Activated T-cell treated with anti-CD3 and anti-CD28 coated beads for 4 hours (primary cell): ENCODE results near the gene NUMA1.
A peak's percentile ranks its signal among the peaks of the same experiment; 100 is the strongest.

Experiments used
- DNase-seq: peaks from one replicate; pipeline ENCODE4 v3.0.0-alpha.2; 2020

NUMA1 gene, protein sequence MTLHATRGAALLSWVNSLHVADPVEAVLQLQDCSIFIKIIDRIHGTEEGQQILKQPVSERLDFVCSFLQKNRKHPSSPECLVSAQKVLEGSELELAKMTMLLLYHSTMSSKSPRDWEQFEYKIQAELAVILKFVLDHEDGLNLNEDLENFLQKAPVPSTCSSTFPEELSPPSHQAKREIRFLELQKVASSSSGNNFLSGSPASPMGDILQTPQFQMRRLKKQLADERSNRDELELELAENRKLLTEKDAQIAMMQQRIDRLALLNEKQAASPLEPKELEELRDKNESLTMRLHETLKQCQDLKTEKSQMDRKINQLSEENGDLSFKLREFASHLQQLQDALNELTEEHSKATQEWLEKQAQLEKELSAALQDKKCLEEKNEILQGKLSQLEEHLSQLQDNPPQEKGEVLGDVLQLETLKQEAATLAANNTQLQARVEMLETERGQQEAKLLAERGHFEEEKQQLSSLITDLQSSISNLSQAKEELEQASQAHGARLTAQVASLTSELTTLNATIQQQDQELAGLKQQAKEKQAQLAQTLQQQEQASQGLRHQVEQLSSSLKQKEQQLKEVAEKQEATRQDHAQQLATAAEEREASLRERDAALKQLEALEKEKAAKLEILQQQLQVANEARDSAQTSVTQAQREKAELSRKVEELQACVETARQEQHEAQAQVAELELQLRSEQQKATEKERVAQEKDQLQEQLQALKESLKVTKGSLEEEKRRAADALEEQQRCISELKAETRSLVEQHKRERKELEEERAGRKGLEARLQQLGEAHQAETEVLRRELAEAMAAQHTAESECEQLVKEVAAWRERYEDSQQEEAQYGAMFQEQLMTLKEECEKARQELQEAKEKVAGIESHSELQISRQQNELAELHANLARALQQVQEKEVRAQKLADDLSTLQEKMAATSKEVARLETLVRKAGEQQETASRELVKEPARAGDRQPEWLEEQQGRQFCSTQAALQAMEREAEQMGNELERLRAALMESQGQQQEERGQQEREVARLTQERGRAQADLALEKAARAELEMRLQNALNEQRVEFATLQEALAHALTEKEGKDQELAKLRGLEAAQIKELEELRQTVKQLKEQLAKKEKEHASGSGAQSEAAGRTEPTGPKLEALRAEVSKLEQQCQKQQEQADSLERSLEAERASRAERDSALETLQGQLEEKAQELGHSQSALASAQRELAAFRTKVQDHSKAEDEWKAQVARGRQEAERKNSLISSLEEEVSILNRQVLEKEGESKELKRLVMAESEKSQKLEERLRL (N-terminal part only)

DNA sequence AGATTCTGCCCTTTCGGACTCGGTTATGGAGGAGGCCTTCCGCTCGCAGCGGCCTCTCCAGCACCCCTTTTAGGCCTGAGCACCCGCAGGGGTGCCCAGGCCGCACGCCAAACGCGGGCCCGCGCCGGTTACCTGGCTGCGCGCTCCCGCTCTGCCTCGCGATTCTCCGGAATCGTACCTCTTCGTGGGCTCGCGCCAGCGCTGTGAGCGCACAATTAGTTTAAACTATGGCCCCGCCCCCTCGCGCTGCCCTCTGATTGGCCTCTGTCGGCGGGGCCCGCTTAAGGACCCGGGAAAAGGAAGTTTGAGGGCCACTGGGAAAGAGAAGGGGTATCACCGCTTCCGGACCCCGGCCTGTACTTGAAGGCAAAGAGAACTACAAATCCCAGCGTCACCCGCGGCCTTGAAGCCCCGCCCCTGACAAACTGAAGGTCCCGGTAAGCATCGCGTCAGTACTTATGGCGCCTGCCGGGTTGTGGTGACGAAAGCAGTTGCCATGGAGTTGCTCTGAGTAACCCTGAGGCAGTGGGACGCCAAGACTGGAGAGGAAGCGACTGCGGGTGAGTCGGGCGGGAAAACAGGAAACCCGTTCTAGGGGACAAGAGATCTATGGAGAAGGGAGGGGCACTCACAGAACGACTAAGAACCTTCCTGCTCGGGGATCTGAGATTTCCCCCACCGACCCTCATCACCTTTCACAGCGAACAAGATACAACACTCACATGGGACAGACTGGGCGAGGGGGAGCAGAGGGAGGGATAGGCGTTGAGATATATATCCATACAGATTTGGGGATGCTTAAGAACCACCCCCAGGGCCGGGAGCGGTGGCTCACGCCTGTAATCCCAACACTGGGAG, at the start of gene NUMA1, which contains the start of gene LRRC51:
Gene NUMA1, minus strand, starts transcription at position 217 of the 858 bp plus-strand sequence. CDS start 44,599 bp downstream, outside the sequence.
Gene LRRC51, plus strand, starts transcription at position 525 of the 858 bp plus-strand sequence. CDS start 8,234 bp downstream, outside the sequence.
- peak; percentile 99 for DNase-seq

DNA sequence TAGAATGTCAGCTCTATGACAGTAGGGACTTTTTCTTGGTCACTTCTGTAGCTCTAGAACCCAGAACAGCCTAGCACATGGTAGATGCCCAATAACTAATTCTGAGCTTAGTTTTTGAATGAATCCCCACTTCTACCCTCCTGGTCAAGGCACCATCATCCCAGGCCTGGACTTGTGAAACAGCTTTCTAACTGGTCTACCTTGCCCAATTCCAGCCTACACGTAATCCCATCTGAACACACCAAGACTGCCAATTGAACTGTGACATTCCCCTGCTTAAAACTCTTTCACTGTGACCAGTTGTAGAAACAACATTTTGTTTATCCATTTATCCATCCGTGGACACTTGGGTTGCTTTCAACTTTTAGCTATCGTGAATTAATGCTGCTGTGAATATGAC, 49.0 kb upstream of the NUMA1 start:
- DNase-seq = no peak

DNA sequence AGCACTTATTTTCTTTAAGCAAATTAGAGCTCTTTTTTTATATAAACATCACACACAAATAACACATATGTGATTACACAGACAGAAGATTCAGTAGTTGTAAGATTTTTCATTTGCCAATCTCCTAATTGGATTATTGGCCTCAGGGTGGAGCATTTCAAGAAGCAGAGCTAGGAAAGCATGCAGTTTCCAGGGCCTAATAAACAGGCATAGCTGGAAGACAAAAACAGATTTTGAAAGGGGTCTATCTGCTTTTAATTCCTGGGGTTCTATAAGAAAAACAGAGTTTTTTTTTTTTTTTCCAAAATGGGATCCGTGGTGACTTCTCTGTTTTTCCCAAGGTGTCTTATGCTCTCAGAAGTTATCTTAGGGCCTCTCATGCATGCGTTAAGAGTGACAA, 47.6 kb upstream of the NUMA1 start:
- no peak for DNase-seq

DNA sequence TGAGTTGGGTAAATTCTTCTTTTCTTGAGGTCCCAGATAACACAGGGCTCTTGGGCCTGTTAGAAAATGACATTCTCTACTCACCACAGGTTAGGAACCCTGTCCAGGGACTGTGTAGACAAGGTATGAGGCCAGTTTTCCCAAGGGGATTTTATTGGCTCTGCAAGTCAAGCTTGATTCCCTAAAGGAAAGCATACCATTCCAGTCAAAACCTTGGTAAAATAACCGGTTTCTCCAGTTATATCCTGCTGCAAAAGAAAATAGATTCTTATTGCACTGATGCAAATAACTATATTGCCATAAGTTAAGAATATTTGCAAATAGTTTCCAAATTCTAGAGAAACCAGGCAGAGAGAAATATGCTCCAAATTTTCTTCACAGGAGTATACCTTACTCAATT, 45.6 kb upstream of the NUMA1 start:
- no peak for DNase-seq

DNA sequence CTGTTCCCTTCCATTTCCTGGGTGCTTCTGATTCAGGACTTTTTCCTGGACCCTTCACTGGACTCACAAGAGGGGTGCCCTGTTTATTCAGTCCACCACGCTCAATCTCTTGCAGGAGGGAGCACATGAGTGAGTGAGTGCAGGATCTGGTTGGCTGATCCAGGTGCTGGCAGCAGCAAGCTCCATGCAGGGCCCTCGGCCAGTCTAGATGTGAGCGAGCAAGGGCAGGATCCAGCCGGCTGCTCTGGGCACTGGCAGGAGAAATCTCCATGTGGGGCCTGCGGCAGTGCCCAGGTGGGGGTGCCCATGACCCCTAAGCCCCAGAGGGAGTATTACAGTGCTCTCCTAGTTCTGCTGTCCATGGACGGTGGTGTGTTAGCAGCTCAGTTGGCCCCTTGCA, 43.7 kb upstream of the NUMA1 start:
- DNase-seq = no peak

DNA sequence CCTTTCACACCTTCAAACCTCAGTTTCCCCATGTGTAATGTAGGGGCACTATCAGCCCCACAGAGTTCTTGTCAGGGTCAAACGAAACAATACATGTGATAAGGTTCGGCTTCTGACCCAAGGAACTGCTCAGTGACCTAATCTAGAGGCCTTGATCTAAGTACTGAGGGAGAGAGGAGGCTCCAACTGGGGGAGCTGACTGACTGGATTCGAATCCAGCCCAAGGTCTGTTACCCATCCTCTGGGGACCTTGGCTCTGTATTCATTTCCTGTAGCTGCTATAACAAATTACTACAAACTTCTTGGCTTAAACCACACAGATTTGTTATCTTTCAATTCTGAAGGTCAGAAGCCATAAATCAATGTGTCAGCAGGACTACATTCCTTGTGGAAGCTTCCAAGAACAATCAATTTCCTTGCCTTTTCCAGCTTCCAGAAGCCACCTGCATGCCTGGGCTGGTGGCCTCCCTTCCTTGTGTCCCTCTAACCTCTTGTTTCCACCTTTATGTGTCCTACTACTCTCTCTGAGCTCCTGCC, 42.8 kb upstream of the NUMA1 start:
- no peak for DNase-seq

DNA sequence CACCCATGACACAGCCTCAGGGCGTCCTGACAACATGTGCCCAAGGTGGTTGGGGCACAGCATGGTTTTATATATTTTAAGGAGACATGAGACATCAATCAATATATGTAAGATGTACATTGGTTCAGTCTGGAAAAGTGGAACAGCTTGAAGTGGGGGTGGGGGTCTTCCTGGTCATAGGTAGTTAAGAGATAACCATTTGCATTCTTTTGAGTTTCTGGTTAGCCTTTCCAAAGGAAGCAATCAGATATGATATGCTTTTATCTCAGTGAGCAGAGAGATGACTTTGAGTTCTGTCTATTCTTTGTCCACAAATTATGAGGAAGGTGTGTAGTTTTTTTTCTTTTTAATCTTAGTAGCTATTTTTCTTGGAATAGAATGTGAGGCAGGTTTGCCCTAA, 42.3 kb upstream of the NUMA1 start:
- no peak for DNase-seq

DNA sequence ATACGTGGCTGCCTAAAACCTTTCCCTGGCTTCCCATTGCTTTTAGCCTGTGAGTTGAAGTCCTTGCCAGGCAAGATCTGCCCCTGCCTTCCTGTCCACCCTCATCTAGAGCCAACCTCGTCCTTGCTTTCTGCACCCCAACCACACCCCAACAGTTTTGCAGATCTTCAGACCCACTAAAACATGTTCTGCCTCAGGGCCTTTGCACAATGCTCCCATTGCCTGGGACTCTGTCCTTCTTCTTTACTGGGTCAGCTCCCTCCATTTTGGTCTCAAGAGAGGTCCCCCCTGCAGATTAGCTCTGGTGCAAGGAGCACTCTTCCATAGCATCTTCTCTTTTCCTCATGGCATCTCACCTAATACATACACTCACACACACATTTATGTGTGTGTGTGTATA, 40.6 kb upstream of the NUMA1 start:
- no peak for DNase-seq

DNA sequence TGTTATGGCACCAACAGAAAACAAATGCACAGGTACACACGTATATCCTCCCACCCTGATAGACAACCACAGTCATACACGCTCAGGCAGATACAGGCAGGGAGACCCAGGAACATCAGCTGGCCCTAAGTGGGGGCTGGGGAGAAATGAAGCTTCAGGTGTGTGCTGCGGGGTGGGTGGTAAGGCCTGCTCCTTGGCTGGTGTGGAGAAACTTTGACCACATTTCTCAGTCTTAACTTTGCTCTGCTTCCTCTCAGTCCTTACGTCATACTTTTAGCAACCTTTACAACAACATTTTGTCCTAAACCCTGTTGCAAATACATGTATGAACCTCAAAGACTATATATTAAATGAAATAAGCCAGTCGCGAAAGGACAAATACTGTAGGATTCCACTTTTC, 38.9 kb upstream of the NUMA1 start:
- no peak for DNase-seq

DNA sequence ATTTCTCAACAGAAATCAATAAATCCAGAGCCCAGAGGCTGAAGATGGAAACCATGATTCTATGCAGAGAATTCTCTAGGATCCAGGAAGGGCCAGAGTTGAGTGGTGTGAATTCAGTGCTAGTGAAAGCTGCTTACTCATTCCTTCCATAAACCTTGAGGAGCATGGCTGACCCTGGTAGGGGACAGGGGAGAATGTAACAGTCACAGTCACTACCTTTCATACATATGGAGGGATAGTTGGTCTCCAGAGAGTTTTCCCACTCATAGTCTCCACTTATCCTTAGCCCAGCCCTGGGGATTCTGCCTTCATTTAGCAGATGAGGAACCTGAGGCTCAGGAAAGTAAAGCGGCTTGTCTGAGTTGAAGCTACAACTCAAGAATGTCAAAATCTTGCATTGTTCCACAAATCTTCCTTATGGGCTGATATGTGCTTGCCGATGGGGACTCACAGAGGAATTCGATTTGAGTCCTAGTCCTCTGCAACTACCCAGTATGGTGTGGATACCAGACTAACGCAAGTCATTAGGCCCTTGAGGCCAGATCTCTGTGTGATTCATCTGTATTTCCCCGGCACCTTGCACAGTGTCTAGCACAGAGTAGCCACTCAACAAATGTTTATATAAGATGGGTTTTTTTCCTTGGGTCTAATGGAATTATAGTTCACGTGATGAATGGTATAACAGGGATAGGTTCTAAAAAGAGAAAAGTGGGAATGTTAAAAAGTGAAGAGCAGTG, 35.8 kb upstream of the NUMA1 start:
- DNase-seq = no peak

DNA sequence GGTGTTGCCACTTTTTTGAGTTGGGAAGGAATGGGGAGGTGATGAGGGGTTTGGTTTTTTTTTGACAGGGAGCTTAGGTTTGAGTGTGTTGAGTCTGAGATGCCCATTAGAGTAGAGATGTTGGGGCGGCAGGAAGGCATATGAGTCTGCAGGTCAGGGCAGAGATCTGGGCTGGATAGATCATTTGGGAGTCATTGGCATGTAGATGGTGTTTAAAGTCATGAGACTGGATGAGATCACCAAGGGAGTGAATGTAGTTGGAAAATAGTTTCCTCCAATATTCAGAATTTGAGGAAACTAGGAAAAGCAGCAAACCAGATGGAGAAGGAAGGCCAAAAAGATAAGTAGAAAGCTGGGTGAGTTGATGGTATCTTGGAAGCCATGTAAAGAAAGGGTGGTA, 34.2 kb upstream of the NUMA1 start:
- no peak for DNase-seq

DNA sequence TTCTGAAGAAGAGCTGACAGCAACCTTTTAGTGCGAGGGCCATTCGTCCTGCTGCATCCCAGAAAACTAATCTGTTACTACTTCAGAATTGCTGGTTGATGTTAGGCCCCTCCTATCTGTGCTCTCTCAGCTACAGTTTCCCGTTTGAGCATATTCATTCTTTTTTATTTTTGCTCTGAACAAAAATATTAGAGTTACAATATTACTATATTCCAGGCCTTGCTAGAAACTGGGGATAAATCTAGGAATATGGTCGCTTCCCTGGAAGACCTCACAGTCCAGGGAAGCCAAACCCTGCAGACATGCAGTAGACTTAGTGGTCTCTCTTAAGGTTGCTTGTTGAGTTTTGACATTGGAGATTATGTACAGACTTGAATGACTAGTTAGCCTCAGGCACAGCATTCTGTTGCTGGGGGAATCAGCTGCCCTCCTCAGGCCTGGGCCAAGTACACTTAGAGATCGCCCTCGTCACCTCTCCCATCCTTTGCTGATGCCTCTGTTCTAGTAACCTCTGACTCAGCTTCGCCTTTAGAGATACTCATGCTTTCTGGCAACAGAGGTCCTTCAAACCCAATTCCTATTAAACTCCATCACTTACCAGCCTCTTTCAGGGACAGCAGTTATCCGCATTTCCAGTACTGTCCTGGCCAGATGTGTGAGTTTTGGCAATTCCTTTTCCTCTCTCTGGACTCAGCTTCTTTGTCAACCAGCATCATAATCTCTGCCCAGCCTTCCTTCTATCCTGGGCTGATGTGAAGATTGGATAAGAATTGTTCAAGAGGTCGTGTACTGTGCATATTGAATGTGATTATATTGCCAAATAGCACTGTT, 32.9 kb upstream of the NUMA1 start:
- no peak for DNase-seq

DNA sequence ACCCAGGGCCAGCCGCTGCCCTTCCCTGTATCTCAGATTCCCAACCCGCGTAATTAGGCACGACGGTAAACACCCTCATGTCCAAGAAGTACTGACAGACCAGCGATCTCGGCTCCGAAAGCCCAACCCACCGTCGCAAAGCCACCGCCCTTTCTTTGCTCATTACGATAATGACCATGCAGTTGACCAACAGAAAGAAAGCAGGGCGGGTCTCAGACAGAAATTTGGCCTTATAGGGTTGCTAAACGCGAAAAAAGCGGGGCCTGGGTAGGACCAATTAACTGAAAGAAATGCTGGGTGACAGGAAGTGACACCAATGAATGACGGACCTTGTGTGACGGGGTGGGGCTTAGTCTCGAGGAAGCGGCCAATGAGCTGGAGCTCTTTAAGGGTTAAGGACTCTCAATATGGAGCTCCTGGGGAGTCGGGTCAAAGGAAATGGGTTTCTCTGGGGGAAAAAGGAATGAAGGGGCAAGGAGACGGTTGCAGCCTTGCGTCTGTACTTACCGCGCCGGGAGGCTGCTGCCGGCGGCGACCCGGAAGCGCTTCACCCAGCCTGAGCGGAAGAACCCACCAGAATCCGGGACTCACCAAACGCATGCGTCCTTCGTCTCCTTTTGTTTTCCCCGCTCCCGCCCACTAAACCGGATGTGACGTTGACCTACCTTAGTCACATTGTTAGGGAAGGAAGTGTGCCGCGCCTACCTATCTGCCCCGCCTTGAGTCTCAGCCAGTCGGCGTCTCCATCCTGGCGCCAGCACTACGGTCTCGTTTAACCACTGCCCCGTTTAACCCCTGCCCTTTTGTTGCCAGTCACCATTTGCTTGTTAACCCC, 32.0 kb upstream of the NUMA1 start, which contains the start of gene ANAPC15:
Gene ANAPC15, minus strand, starts transcription at position 553 of the 835 bp plus-strand sequence. CDS start 1,419 bp downstream, outside the sequence.
- peak; percentile 100 for DNase-seq

DNA sequence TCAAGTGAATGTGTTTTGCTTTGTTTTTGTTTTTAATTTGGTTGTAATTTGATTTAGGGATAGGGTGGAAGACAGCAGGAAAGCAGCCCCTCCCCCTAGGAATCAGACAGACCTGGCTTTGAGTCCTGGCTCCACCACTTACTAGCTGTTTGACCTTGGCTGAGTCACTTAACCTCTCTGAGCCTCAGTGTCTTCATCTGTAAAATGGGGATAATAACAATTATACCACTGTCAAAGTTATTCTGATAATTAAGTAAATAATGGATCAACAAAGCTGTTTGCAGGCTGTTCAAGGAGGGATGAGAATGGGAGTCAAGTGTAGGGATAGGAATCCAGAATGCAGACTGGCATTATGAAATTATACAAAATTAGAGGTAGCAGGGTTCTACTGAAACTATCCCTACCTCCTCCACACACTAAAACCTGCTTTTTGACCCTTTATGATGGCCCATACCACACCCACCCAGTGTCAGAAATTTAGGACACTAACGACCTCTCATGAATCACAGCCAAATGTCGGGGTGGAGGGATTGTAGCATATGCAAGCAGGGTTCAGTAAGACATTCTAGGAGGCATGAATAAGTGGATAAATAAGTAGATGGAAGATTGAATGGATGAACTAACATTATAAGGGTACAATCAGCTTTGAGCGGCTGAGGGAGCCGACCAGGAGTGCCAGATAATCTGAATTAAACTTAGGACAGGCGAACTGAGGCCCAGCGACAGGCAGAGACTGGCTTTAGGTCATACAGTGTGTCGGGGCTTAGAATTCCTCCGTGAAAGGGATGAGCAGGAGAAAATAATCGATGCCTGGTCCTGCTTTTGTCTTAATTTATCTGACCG, 31.2 kb upstream of the NUMA1 start:
- DNase-seq = no peak

DNA sequence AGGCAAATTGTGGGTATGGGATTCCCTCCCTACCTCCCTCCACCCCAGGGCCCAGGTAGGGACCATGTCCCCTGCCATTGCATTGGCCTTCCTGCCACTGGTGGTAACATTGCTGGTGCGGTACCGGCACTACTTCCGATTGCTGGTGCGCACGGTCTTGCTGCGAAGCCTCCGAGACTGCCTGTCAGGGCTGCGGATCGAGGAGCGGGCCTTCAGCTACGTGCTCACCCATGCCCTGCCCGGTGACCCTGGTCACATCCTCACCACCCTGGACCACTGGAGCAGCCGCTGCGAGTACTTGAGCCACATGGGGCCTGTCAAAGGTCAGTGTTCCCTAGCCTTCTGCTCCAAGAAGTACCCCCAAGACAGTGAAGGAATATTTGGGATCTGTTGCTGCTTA, 25.5 kb upstream of the NUMA1 start, which contains the start of gene TOMT:
Gene TOMT, plus strand, starts transcription at position 37 of the 400 bp plus-strand sequence. Its CDS starts 28 bp downstream, at position 65.
- no peak for DNase-seq

DNA sequence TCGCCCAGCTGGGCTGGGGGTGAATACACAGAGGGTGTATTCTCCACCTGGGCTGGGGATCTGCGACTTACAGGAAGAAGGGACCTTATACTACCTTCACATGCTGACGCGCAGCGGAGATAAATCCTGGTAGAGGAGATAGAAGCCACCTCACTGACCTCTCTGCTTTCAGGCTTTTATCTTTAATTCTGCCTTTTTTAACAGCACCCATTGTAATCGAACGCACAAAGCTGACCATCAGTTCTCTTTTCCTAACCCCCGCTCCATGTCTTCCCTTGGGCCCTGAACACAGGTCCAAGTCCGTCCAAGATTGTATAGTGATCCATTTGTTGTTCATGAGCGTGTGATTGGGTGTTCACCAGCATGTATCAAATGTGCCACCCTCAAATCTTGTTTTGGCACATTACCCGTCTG, 23.4 kb upstream of the NUMA1 start:
- no peak for DNase-seq

DNA sequence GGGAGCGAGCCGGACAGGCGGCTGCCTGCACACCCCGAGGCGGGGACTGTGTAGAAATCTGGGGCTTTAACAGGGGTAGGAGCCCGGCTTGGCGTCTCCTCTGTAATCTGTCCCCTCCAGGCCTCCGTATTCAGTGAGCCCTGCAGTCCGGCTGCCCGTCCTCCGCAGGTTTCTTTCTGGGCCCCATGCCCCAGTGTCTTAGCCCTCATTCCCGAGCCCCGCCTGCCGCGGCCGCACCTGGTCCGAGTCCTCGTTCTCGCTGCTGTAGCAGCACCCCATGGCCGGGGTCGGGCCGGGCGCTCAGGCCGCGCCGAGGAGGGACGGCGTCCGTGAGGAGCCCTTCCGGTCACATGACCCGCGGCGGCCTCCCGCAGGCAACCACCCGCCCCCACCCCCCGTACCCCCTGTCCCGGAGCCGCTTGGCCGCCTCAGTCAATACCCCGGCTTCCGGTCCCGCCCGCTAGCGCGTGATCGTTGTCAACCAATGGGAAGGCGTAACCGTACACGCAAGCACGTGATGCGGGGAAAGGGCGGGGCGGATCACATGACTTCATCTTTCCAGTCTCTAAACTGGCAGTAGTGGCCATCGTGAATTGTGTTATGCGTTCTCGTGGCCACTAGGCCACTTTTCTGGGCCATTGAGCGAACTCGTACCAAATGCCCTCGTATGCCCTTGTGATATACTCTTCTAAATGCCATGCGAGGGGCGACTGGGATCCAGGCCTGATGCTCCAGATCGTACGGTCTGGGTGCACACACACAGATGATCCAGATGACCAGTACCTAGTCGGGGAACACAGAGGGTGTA, 22.8 kb upstream of the NUMA1 start, which contains the start of gene LAMTOR1:
Gene LAMTOR1, minus strand, starts transcription at position 352 of the 808 bp plus-strand sequence. Its CDS starts 73 bp downstream, at position 279.
- peak; percentile 97 for DNase-seq
